HepG2 (cell line): ENCODE results near the gene ZNF524. TPM values are rescaled to one million over a fixed set of nuclear protein-coding genes. Genes with fewer than 3 reads are reported as not detected.

Source experiments
- ATF6 ChIP-seq: sonication (generic); formaldehyde crosslinking; conservative IDR thresholded peaks from 2 replicates; pipeline ENCODE4 v1.4.0; 2020; ENCODE audit warnings: missing genetic modification reagents
- CREB1 ChIP-seq, 2 experiments: fragments of 450-650 bp in 1 of 2; IDR thresholded peaks; 2 replicates each; pipeline ENCODE4 v1.6.1; 2016 to 2017; ENCODE audit warnings: control low read depth in 1 of 2, mild to moderate bottlenecking in 1 of 2, missing compliant biosample characterization in 1 of 2, missing genetic modification characterization in 1 of 2
- IRF2 ChIP-seq: IDR thresholded peaks from 2 replicates; pipeline ENCODE4 v1.6.1; 2018; ENCODE audit warnings: missing genetic modification reagents, missing compliant biosample characterization
- KDM4B ChIP-seq: sonication (generic); formaldehyde crosslinking; IDR thresholded peaks from 2 replicates; pipeline ENCODE4 v1.4.0; 2020; ENCODE audit warnings: missing genetic modification reagents
- KDM5A ChIP-seq: fragments of 200-600 bp; sonication (generic); IDR thresholded peaks from 2 replicates; pipeline ENCODE4 v1.7.0; 2018; ENCODE audit warnings: antibody characterized with exemption, mild to moderate bottlenecking, low read length, borderline replicate concordance
- MXD4 ChIP-seq: IDR thresholded peaks from 2 replicates; pipeline ENCODE4 v1.6.1; 2016; ENCODE audit warnings: mild to moderate bottlenecking, missing biosample characterization, missing genetic modification reagents
- NFATC3 ChIP-seq: sonication (generic); formaldehyde crosslinking; IDR thresholded peaks from 2 replicates; pipeline ENCODE4 v1.5.1; 2020; ENCODE audit warnings: mild to moderate bottlenecking, missing genetic modification reagents
- NR2F1 ChIP-seq, 2 experiments: fragments of 450-650 bp in 1 of 2; formaldehyde crosslinking in 1 of 2; IDR thresholded peaks; 2 replicates each; pipeline versions ENCODE4 v1.5.0 to v1.6.1; 2016 to 2020; ENCODE audit warnings: mild to moderate bottlenecking in 1 of 2, missing compliant biosample characterization in 1 of 2, missing genetic modification reagents in 1 of 2, moderate library complexity in 1 of 2
- PAX8 ChIP-seq: sonication (generic); formaldehyde crosslinking; IDR thresholded peaks from 2 replicates; pipeline ENCODE4 v1.8.0; 2022; ENCODE audit warnings: mild to moderate bottlenecking, missing genetic modification reagents, borderline replicate concordance
- RARG ChIP-seq: sonication (generic); formaldehyde crosslinking; IDR thresholded peaks from 2 replicates; pipeline ENCODE4 v1.4.0; 2020; ENCODE audit warnings: low read depth, mild to moderate bottlenecking, missing genetic modification reagents
- SALL2 ChIP-seq: sonication (generic); formaldehyde crosslinking; IDR thresholded peaks from 2 replicates; pipeline ENCODE4 v1.8.1; 2023; ENCODE audit warnings: mild to moderate bottlenecking, missing genetic modification reagents, inconsistent platforms
- SKI ChIP-seq: fragments of 450-650 bp; IDR thresholded peaks from one replicate; pipeline ENCODE4 v1.6.1; 2018; ENCODE audit warnings: mild to moderate bottlenecking; ENCODE audit not compliant: partially characterized antibody
- SNAI1 ChIP-seq: sonication (generic); formaldehyde crosslinking; IDR thresholded peaks from 2 replicates; pipeline ENCODE4 v1.5.0; 2020; ENCODE audit warnings: mild to moderate bottlenecking, missing genetic modification reagents, borderline replicate concordance
- SP2 ChIP-seq: sonication (generic); formaldehyde crosslinking; IDR thresholded peaks from 2 replicates; pipeline ENCODE4 v1.5.1; 2020; ENCODE audit warnings: mild to moderate bottlenecking, missing genetic modification reagents
- ZBTB2 ChIP-seq: sonication (generic); formaldehyde crosslinking; IDR thresholded peaks from 2 replicates; pipeline ENCODE4 v1.8.0; 2022; ENCODE audit warnings: low read depth, missing genetic modification reagents
- ZFP36 ChIP-seq: fragments of 150-350 bp; IDR thresholded peaks from 2 replicates; pipeline ENCODE4 v1.6.1; 2018; ENCODE audit warnings: borderline replicate concordance, low read length, low read depth; ENCODE audit not compliant: partially characterized antibody
- ZNF160 ChIP-seq: sonication (generic); formaldehyde crosslinking; IDR thresholded peaks from 2 replicates; pipeline ENCODE4 v1.8.0; 2022; ENCODE audit warnings: mild to moderate bottlenecking, inconsistent platforms, missing genetic modification reagents
- ZNF30 ChIP-seq: sonication (generic); formaldehyde crosslinking; IDR thresholded peaks from 2 replicates; pipeline ENCODE4 v1.5.0; 2020; ENCODE audit warnings: mild to moderate bottlenecking, missing genetic modification reagents
- ZNF317 ChIP-seq: sonication (generic); formaldehyde crosslinking; IDR thresholded peaks from 2 replicates; pipeline ENCODE4 v1.5.0; 2020; ENCODE audit warnings: mild to moderate bottlenecking, missing genetic modification reagents
- ZNF510 ChIP-seq: sonication (generic); formaldehyde crosslinking; IDR thresholded peaks from 2 replicates; pipeline ENCODE4 v1.4.0; 2020; ENCODE audit warnings: low read depth, mild to moderate bottlenecking, missing genetic modification reagents
- ZSCAN25 ChIP-seq: sonication (generic); formaldehyde crosslinking; IDR thresholded peaks from 2 replicates; pipeline ENCODE4 v1.8.0; 2022; ENCODE audit warnings: mild to moderate bottlenecking, missing genetic modification reagents
- ZSCAN30 ChIP-seq: sonication (generic); formaldehyde crosslinking; IDR thresholded peaks from 2 replicates; pipeline ENCODE4 v1.5.0; 2020; ENCODE audit warnings: mild to moderate bottlenecking, missing genetic modification reagents
- polyA plus RNA-seq, 8 experiments: library from polyadenylated mRNA; depleted of rRNA in 3 of 8; stranded (reverse) in 7 of 8; unstranded in 1 of 8; fragments of >200 nt; fragmentation: Illumina TruSeq in 4 of 8; extraction: Trizol in 4 of 8; gene quantifications; 2 replicates each; pipeline versions ENCODE4 v1.2.1 to v1.2.3, GENCODE V29; 2011 to 2016; ENCODE audit warnings: low read depth in 4 of 8, missing spikeins in 1 of 8, mixed read lengths in 1 of 8; ENCODE audit not compliant: insufficient read depth in 1 of 8
- total RNA-seq, 5 experiments: library from RNA; depleted of rRNA; stranded (reverse); fragments of >200 nt; fragmentation: Illumina TruSeq; extraction: Trizol; gene quantifications; 2 replicates each; pipeline ENCODE4 v1.2.3, GENCODE V29; 2016; ENCODE audit warnings: low read depth in 1 of 5
- TF ChIP-seq, protein P1 (sequence below): sonication (generic); formaldehyde crosslinking; IDR thresholded peaks from 2 replicates; pipeline ENCODE4 v1.4.0; 2020; ENCODE audit warnings: missing genetic modification reagents
- TF ChIP-seq, protein P2 (sequence below): sonication (generic); formaldehyde crosslinking; IDR thresholded peaks from 2 replicates; pipeline ENCODE4 v1.4.0; 2020; ENCODE audit warnings: mild to moderate bottlenecking, missing genetic modification reagents

The ZNF524 gene
- total and polyA plus RNA-seq, 2 of the 13 experiments (the other 11 are each of a cell fraction or from before 2014, with no cell fraction given): 3.2 to 4.6 TPM

GRCh38 chr19:55581145-55581822 is 18.8 kb upstream of the ZNF524 start (continued):
- TF ChIP-seq KDM5A: no peak
- no peak for TF ChIP-seq SKI
- peak; percentile 69; the same call in 1 of the 2 replicates for TF ChIP-seq IRF2 (CRISPR knock-in tag)
- TF ChIP-seq ATF6: no peak
- TF ChIP-seq MXD4: peak; percentile 62; the same call in 1 of the 2 replicates
- no peak for TF ChIP-seq ZFP36
- TF ChIP-seq RARG (CRISPR knock-in tag): no peak
- no peak for TF ChIP-seq ZSCAN30 (CRISPR knock-in tag)
- no peak for TF ChIP-seq PAX8 (CRISPR knock-in tag)
- no peak for TF ChIP-seq ZNF510 (CRISPR knock-in tag)
- TF ChIP-seq SALL2 (CRISPR knock-in tag): no peak
- 0 out of 2 replicates have a peak, but pooled peaks have one; percentile 44 for TF ChIP-seq KDM4B
- no peak for TF ChIP-seq ZNF317
- no peak for TF ChIP-seq SNAI1 (CRISPR knock-in tag)
- no peak for TF ChIP-seq NFATC3 (CRISPR knock-in tag)
- no peak for TF ChIP-seq ZSCAN25 (CRISPR knock-in tag)
- TF ChIP-seq, protein P1, sequence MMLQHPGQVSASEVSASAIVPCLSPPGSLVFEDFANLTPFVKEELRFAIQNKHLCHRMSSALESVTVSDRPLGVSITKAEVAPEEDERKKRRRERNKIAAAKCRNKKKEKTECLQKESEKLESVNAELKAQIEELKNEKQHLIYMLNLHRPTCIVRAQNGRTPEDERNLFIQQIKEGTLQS (CRISPR knock-in tag): no peak
- TF ChIP-seq CREB1 (IDR thresholded peaks at IDR 0.05): no peak
- peak; percentile 14; the same call in 1 of the 2 replicates for TF ChIP-seq CREB1 (CRISPR knock-in tag; IDR thresholded peaks at IDR 0.05)
- TF ChIP-seq, protein P2, sequence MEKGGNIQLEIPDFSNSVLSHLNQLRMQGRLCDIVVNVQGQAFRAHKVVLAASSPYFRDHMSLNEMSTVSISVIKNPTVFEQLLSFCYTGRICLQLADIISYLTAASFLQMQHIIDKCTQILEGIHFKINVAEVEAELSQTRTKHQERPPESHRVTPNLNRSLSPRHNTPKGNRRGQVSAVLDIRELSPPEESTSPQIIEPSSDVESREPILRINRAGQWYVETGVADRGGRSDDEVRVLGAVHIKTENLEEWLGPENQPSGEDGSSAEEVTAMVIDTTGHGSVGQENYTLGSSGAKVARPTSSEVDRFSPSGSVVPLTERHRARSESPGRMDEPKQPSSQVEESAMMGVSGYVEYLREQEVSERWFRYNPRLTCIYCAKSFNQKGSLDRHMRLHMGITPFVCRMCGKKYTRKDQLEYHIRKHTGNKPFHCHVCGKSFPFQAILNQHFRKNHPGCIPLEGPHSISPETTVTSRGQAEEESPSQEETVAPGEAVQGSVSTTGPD: no peak
- 0 out of 2 replicates have a peak, but pooled peaks have one; percentile 66 for TF ChIP-seq ZBTB2 (CRISPR knock-in tag)
- TF ChIP-seq ZNF160: no peak
- TF ChIP-seq NR2F1 (CRISPR knock-in tag; IDR thresholded peaks at IDR 0.05): no peak
- TF ChIP-seq SP2 (CRISPR knock-in tag): no peak
- no peak for TF ChIP-seq ZNF30 (CRISPR knock-in tag)
